HG02973 (cell line): ENCODE data around the gene OR4F6.

Source experiments
- ATAC-seq: cut with Tn5 transposase; IDR thresholded peaks from one replicate; pipeline ENCODE4 v1.9.1; 2021; ENCODE audit warnings: moderate library complexity; ENCODE audit not compliant: unreplicated experiment

OR4F6 gene

DNA sequence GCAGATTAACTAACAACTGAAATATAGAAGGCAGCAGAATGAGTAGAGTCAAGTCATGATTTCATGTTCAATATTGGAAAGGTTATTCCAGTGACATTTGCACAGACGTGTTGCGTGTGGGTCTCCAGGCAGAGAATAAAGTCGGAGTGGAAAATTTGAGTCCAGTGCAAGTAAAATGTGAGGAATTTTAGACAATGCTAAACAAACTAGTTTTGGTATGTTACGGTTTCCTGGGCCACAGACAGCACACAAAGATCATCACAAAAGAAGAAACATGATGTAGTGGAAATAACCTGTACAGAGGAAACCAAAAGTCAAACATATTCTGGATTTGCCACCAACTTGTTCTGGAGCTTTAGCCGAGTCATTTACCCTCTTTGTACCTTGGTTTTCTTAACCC, 367 bp downstream of the OR4F6 start:
- ATAC-seq: no peak

GRCh38 chr15:101804375-101804774, 1.1 kb downstream of the OR4F6 start:
- ATAC-seq: no peak

GRCh38 chr15:101804941-101805340, 1.6 kb downstream of the OR4F6 start:
- no peak for ATAC-seq

DNA sequence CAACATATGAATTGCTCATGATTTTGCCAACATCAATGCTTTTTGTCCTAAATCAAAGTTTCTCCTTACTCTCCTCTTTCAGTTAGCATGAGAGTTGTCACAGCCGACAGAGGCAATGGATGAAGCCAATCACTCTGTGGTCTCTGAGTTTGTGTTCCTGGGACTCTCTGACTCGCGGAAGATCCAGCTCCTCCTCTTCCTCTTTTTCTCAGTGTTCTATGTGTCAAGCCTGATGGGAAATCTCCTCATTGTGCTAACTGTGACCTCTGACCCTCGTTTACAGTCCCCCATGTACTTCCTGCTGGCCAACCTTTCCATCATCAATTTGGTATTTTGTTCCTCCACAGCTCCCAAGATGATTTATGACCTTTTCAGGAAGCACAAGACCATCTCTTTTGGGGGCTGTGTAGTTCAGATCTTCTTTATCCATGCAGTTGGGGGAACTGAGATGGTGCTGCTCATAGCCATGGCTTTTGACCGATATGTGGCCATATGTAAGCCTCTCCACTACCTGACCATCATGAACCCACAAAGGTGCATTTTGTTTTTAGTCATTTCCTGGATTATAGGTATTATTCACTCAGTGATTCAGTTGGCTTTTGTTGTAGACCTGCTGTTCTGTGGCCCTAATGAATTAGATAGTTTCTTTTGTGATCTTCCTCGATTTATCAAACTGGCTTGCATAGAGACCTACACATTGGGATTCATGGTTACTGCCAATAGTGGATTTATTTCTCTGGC, 2.5 kb downstream of the OR4F6 start:
- no peak for ATAC-seq

- no peak for ATAC-seq
These were observed 4.1 kb downstream of the OR4F6 start for GRCh38 chr15:101807345-101807945.

DNA sequence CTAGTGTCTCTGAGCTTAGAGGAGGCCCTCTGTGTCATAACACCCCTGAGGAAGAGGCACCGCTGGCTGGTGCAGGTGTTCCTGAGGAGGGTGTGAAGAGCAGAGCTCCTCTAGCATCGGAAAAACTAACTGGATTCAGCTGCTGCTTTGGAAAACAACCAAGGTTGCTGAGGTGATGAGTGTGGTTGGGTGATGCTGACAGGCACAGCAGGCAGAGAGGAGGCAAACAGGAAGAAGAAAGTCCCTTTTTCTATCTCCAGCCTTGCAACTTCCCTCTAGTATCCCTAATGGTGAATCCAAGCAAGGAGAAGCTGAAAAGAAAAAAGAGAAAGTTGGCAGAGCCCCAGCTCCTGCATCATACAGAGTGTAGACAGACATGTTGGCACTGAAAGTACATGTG, 4.9 kb downstream of the OR4F6 start:
- no peak for ATAC-seq

DNA sequence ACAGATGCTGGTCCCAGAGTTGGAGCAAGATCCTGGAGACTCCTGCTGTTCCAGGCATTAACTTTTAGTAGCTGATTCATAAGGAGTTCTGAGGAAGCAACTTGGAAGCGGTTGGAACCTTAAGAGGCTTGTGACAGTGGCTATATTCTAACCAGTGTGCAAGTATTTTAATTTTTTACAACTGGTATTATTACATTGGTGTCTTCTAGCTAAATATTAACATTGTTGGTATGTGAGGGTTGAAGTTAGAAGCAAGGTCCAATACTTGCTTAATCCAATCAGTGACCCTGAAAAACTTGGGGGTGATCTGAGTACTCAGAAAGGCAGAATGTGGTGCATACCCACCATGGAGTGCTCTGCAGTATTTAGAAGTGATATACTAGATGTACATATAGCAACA, 7.1 kb downstream of the OR4F6 start:
- ATAC-seq: no peak

GRCh38 chr15:101810876-101811275, 7.6 kb downstream of the OR4F6 start:
- no peak for ATAC-seq

GRCh38 chr15:101811902-101812301, 8.6 kb downstream of the OR4F6 start, which contains the start of gene OR4F15:
TSS of gene OR4F15 (plus strand) at chr15:101812202. CDS start at chr15:101818187, 5,985 bp downstream.
- no peak for ATAC-seq

DNA sequence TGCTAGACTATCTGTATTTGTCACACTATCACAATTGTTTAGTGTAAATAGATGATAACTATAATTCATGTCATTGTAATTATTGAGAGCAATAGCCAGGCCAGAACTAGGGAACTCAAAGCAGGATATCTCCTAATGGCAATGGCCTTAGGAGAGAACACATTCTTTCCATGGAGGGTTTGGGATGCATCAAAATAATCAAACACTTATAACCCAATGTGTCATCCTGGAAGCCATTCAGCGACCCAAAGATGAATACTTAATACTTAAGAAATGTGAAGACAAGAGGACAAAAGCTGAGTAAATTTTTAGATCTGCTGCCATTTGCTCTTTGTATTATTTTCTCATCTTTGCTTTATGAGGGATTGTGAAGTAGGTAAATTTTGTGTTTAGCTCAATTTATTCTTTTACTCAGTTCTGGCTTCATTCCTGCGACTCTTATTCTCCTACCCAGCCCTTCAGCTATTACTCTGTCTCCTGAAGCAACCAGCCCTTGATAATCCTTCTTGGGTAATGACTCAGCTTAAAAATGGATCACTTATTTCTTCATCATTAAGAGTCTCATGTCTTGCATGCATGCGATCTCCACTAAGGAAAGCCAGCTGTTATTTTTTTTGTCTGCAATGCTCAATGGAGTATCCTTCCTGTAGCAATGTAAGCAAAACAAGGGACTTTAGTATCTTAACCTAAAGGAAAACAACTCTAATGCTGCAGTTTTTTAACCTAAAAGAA, 10.7 kb downstream of the OR4F6 start:
- ATAC-seq: no peak

- ATAC-seq: no peak
These were observed 17.5 kb downstream of the OR4F6 start for GRCh38 chr15:101820781-101821180.

- no peak for ATAC-seq
These were observed 23.9 kb downstream of the OR4F6 start for GRCh38 chr15:101827257-101827656.

- no peak for ATAC-seq
These were observed 25.5 kb downstream of the OR4F6 start for GRCh38 chr15:101828774-101829173.

DNA sequence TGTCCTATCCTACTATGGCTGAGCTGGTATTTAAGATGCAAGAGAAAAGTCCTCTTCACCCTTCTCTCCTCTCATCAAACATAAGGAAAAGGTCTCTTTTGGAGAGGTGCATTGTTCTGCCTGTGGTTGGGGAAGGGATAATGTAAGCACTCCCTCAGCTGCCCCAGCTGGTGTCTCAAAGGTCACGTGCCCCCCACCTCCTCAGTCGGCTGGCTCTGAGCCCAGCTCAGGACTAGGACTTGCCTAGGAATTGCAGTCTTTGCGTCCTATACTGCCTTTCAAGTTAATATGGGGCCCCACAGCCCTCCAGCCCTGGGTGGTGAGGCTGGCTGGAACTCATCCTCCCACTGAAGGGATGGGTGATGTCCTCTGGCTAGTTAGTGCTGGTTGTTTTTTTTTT, 38.3 kb downstream of the OR4F6 start:
- ATAC-seq: no peak

DNA sequence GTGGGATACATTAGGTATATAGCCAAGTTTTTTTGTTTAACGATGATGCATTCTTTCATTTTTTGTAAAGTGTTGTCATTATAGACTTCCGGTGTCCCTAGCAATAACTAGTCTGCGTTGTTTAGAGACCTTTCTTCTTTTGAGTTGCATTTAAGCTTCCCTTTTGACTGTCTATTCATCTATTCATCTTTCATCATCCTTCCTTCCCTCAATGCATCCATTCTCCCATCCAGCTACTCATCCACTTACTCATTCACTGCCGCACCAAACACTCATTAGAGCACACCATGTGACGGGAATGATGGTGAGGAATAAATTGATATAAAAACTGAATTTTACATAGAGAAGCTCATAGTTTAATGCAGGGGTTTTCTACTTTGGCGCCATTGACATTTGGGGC, 41.6 kb downstream of the OR4F6 start:
- ATAC-seq: no peak

- ATAC-seq: no peak
These were observed 49.0 kb downstream of the OR4F6 start for GRCh38 chr15:101852356-101852755.
